ENCODE data around the gene IL13RA1.
"Not testable (repeated sequence)": the region's sequence is repeated elsewhere in the genome, so short reads cannot be mapped to it uniquely, and the experiment has no call there.

IL13RA1 gene

GRCh38 chrX:118714521-118714920, 12.9 kb upstream of the IL13RA1 start:
- Histone ChIP-seq H3K27ac (ENCODE audit: insufficient read depth, low read depth, low read length, poor library complexity, severe bottlenecking) (no peak overlapping the region), H3K36me3 (ENCODE audit: control insufficient read depth, insufficient read depth, low read length) (no peaks in the 10 kb centered on the region), H3K9me3 (ENCODE audit: control insufficient read depth, low read length) (no peaks in the 10 kb centered on the region), H3K27me3 (ENCODE audit: control insufficient read depth, insufficient read depth, low read length, poor library complexity, severe bottlenecking) (no peaks in the 10 kb centered on the region), H3K4me3 (ENCODE audit: insufficient read depth, low read depth, low read length) (no peak overlapping the region), H3K4me1 (ENCODE audit: control insufficient read depth, insufficient read depth, low read length) (no peaks in the 10 kb centered on the region)
- WGBS, 2 experiments, result 71 to 100% methylated on average over 1 of the region's 1 CpG

GRCh38 chrX:118715917-118716316, 11.5 kb upstream of the IL13RA1 start:
- 88 to 89% methylated on average over 14 of the region's 14 CpGs for WGBS, 2 experiments
- not testable (repeated sequence) for H3K9me3 ChIP-seq (ENCODE audit: control insufficient read depth, low read length); H3K4me1 ChIP-seq (ENCODE audit: control insufficient read depth, insufficient read depth, low read length)

GRCh38 chrX:118716833-118717232, 10.6 kb upstream of the IL13RA1 start:
- H3K36me3 ChIP-seq (ENCODE audit: control insufficient read depth, insufficient read depth, low read length); H3K9me3 ChIP-seq (ENCODE audit: control insufficient read depth, low read length); H3K4me3 ChIP-seq (ENCODE audit: insufficient read depth, low read depth, low read length); H3K27me3 ChIP-seq (ENCODE audit: control insufficient read depth, insufficient read depth, low read length, poor library complexity, severe bottlenecking); H3K4me1 ChIP-seq (ENCODE audit: control insufficient read depth, insufficient read depth, low read length); H3K27ac ChIP-seq (ENCODE audit: insufficient read depth, low read depth, low read length, poor library complexity, severe bottlenecking): not testable (repeated sequence)
- WGBS, 2 experiments, result 96% methylated on average over 24 to 28 of the region's 28 CpGs

More at GRCh38 chrX:118715917-118716316, 11.5 kb upstream of the IL13RA1 start:
- not testable (repeated sequence) for H3K4me3 ChIP-seq (ENCODE audit: insufficient read depth, low read depth, low read length); H3K27ac ChIP-seq (ENCODE audit: insufficient read depth, low read depth, low read length, poor library complexity, severe bottlenecking); H3K36me3 ChIP-seq (ENCODE audit: control insufficient read depth, insufficient read depth, low read length); H3K27me3 ChIP-seq (ENCODE audit: control insufficient read depth, insufficient read depth, low read length, poor library complexity, severe bottlenecking)

GRCh38 chrX:118717678-118718391, 9.6 kb upstream of the IL13RA1 start:
- WGBS, 2 experiments, result 95% methylated on average over 10 to 11 of the region's 13 CpGs
- Histone ChIP-seq H3K4me1 (ENCODE audit: control insufficient read depth, insufficient read depth, low read length) (no peaks in the 10 kb centered on the region), H3K9me3 (ENCODE audit: control insufficient read depth, low read length) (no peaks in the 10 kb centered on the region), H3K27ac (ENCODE audit: insufficient read depth, low read depth, low read length, poor library complexity, severe bottlenecking) (no peak overlapping the region), H3K4me3 (ENCODE audit: insufficient read depth, low read depth, low read length) (no peak overlapping the region), H3K27me3 (ENCODE audit: control insufficient read depth, insufficient read depth, low read length, poor library complexity, severe bottlenecking) (no peaks in the 10 kb centered on the region), H3K36me3 (ENCODE audit: control insufficient read depth, insufficient read depth, low read length) (no peaks in the 10 kb centered on the region)

- no peak overlapping the region for H3K27ac ChIP-seq (ENCODE audit: insufficient read depth, low read depth, low read length, poor library complexity, severe bottlenecking)
- H3K27me3 ChIP-seq (ENCODE audit: control insufficient read depth, insufficient read depth, low read length, poor library complexity, severe bottlenecking), result no peaks in the 10 kb centered on the region
- H3K9me3 ChIP-seq (ENCODE audit: control insufficient read depth, low read length), result no peaks in the 10 kb centered on the region
- no peaks in the 10 kb centered on the region for H3K36me3 ChIP-seq (ENCODE audit: control insufficient read depth, insufficient read depth, low read length)
- WGBS, 2 experiments, result 90 to 96% methylated on average over 2 of the region's 2 CpGs
- no peak overlapping the region for H3K4me3 ChIP-seq (ENCODE audit: insufficient read depth, low read depth, low read length)
- no peaks in the 10 kb centered on the region for H3K4me1 ChIP-seq (ENCODE audit: control insufficient read depth, insufficient read depth, low read length)
These were observed 8.7 kb upstream of the IL13RA1 start for GRCh38 chrX:118718737-118719136.

- Histone ChIP-seq H3K36me3 (ENCODE audit: control insufficient read depth, insufficient read depth, low read length) (no peaks in the 10 kb centered on the region), H3K27me3 (ENCODE audit: control insufficient read depth, insufficient read depth, low read length, poor library complexity, severe bottlenecking) (no peaks in the 10 kb centered on the region), H3K4me1 (ENCODE audit: control insufficient read depth, insufficient read depth, low read length) (no peaks in the 10 kb centered on the region), H3K4me3 (ENCODE audit: insufficient read depth, low read depth, low read length) (no peak overlapping the region), H3K27ac (ENCODE audit: insufficient read depth, low read depth, low read length, poor library complexity, severe bottlenecking) (no peak overlapping the region), H3K9me3 (ENCODE audit: control insufficient read depth, low read length) (no peaks in the 10 kb centered on the region)
- WGBS, 2 experiments, result 78 to 86% methylated on average over 3 of the region's 3 CpGs
These were observed 7.2 kb upstream of the IL13RA1 start for GRCh38 chrX:118720058-118720707.

- 88 to 93% methylated on average over 3 of the region's 3 CpGs for WGBS, 2 experiments
- Histone ChIP-seq H3K4me1 (ENCODE audit: control insufficient read depth, insufficient read depth, low read length) (no peaks in the 10 kb centered on the region), H3K27me3 (ENCODE audit: control insufficient read depth, insufficient read depth, low read length, poor library complexity, severe bottlenecking) (peaks cover 15% of the 10 kb centered on the region), H3K9me3 (ENCODE audit: control insufficient read depth, low read length) (no peaks in the 10 kb centered on the region), H3K4me3 (ENCODE audit: insufficient read depth, low read depth, low read length) (no peak overlapping the region), H3K36me3 (ENCODE audit: control insufficient read depth, insufficient read depth, low read length) (no peaks in the 10 kb centered on the region), H3K27ac (ENCODE audit: insufficient read depth, low read depth, low read length, poor library complexity, severe bottlenecking) (no peak overlapping the region)
These were observed 4.0 kb upstream of the IL13RA1 start for GRCh38 chrX:118723376-118723775.

GRCh38 chrX:118724365-118724764, 3.0 kb upstream of the IL13RA1 start:
- Histone ChIP-seq H3K4me3 (ENCODE audit: insufficient read depth, low read depth, low read length) (no peak overlapping the region), H3K9me3 (ENCODE audit: control insufficient read depth, low read length) (no peaks in the 10 kb centered on the region), H3K27me3 (ENCODE audit: control insufficient read depth, insufficient read depth, low read length, poor library complexity, severe bottlenecking) (peaks cover 24% of the 10 kb centered on the region), H3K27ac (ENCODE audit: insufficient read depth, low read depth, low read length, poor library complexity, severe bottlenecking) (no peak overlapping the region), H3K36me3 (ENCODE audit: control insufficient read depth, insufficient read depth, low read length) (no peaks in the 10 kb centered on the region), H3K4me1 (ENCODE audit: control insufficient read depth, insufficient read depth, low read length) (no peaks in the 10 kb centered on the region)
- WGBS, 2 experiments, result 58 to 69% methylated on average over 3 to 5 of the region's 5 CpGs

GRCh38 chrX:118724775-118725174, 2.6 kb upstream of the IL13RA1 start:
- H3K27me3 ChIP-seq (ENCODE audit: control insufficient read depth, insufficient read depth, low read length, poor library complexity, severe bottlenecking), result peaks cover 28% of the 10 kb centered on the region
- no peaks in the 10 kb centered on the region for H3K4me1 ChIP-seq (ENCODE audit: control insufficient read depth, insufficient read depth, low read length)
- no peak overlapping the region for H3K27ac ChIP-seq (ENCODE audit: insufficient read depth, low read depth, low read length, poor library complexity, severe bottlenecking)
- no peaks in the 10 kb centered on the region for H3K9me3 ChIP-seq (ENCODE audit: control insufficient read depth, low read length)
- no peaks in the 10 kb centered on the region for H3K36me3 ChIP-seq (ENCODE audit: control insufficient read depth, insufficient read depth, low read length)
- H3K4me3 ChIP-seq (ENCODE audit: insufficient read depth, low read depth, low read length), result no peak overlapping the region
- whole genome bisulfite sequencing, 2 experiments, result 64 to 81% methylated on average over 4 to 7 of the region's 7 CpGs

- H3K4me3 ChIP-seq (ENCODE audit: insufficient read depth, low read depth, low read length), result no peak overlapping the region
- H3K4me1 ChIP-seq (ENCODE audit: control insufficient read depth, insufficient read depth, low read length), result no peaks in the 10 kb centered on the region
- no peaks in the 10 kb centered on the region for H3K36me3 ChIP-seq (ENCODE audit: control insufficient read depth, insufficient read depth, low read length)
- WGBS, 2 experiments, result 71 to 87% methylated on average over 2 of the region's 3 CpGs
- H3K9me3 ChIP-seq (ENCODE audit: control insufficient read depth, low read length), result no peaks in the 10 kb centered on the region
- H3K27ac ChIP-seq (ENCODE audit: insufficient read depth, low read depth, low read length, poor library complexity, severe bottlenecking), result no peak overlapping the region
- H3K27me3 ChIP-seq (ENCODE audit: control insufficient read depth, insufficient read depth, low read length, poor library complexity, severe bottlenecking), result peaks cover 34% of the 10 kb centered on the region
These were observed 1.0 kb upstream of the IL13RA1 start for GRCh38 chrX:118726396-118726795.
